Muscle of leg (tissue), 11 donors: Measurements from ENCODE around the gene MAP3K8. TPM values are rescaled to one million over a fixed set of nuclear protein-coding genes. Genes with fewer than 3 reads are reported as not detected.

Experiments used
- DNase-seq: peaks from one replicate; pipeline ENCODE4 v3.0.0; 2013
- H3K27ac ChIP-seq: one replicate; pipeline ENCODE4 v1.5.1; 2013; ENCODE audit warnings: mild to moderate bottlenecking, low read length, control low read depth
- H3K27me3 ChIP-seq: one replicate; pipeline ENCODE4 v1.6.1; 2013; ENCODE audit warnings: low read length; ENCODE audit not compliant: control insufficient read depth, insufficient read depth
- H3K36me3 ChIP-seq: one replicate; pipeline ENCODE4 v1.6.1; 2013; ENCODE audit warnings: low read length; ENCODE audit not compliant: control insufficient read depth, insufficient read depth
- H3K4me1 ChIP-seq: one replicate; pipeline ENCODE4 v1.6.1; 2013; ENCODE audit warnings: low read length; ENCODE audit not compliant: control insufficient read depth, insufficient read depth
- H3K4me3 ChIP-seq: one replicate; pipeline ENCODE4 v1.5.1; 2013; ENCODE audit warnings: low read length, control low read depth
- H3K9me3 ChIP-seq: replicated peaks from 2 replicates; pipeline ENCODE4 v1.6.1; 2013; ENCODE audit warnings: low read depth, low read length; ENCODE audit not compliant: control insufficient read depth
- WGBS: methylation state at CpG from one replicate; pipeline ENCODE4 v1.1.5; 2013; ENCODE audit warnings: missing lambda C conversion rate; ENCODE audit not compliant: insufficient coverage; 5-methylcytosine and 5-hydroxymethylcytosine counted together
- polyA plus RNA-seq, 8 donors: library from polyadenylated mRNA; unstranded; fragments of 120-200 nt; gene quantifications; one replicate each; pipeline versions ENCODE4 v1.2.1 to v1.2.3, GENCODE V29; 2013; ENCODE audit warnings: inconsistent platforms in 1 of 8, low replicate concordance in 1 of 8; ENCODE audit not compliant: insufficient read length in 8 of 8, insufficient read depth in 1 of 8
- total RNA-seq: library from RNA; stranded (reverse); fragments of 120-200 nt; gene quantifications from one replicate; pipeline ENCODE4 v1.2.4, GENCODE V29; 2013

MAP3K8 gene
- total and polyA plus RNA-seq, 9 donors: 2.0 to 5.0 (median 3.5) TPM

DNA sequence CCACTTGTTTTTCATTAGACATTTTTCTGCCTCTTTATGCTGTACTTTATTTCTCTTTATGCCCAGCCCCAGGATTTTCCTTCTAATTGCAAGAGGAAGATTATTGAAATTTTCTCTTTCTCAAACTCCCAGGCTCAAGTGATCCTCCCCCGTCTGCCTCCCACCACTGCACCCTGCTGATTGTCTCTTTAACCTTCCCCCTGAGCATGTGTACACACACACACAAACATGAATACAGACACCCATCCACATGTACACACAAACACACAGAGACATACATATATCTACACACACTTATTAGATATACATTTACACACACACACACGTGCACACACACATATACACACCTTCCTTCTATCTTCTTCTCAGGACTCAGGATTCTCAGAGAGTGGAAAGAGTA lies 37.3 kb upstream of the MAP3K8 start:
- Histone ChIP-seq H3K27me3 (peaks cover 7% of the 10 kb centered on the region), H3K9me3 (no peaks in the 10 kb centered on the region), H3K4me1 (peaks cover 14% of the 10 kb centered on the region), H3K4me3 (no peak overlapping the region), H3K27ac (no peak overlapping the region), H3K36me3 (no peaks in the 10 kb centered on the region)
- no peak for DNase-seq
- WGBS: no CpG with 5 or more reads among the region's 2 CpGs

DNA sequence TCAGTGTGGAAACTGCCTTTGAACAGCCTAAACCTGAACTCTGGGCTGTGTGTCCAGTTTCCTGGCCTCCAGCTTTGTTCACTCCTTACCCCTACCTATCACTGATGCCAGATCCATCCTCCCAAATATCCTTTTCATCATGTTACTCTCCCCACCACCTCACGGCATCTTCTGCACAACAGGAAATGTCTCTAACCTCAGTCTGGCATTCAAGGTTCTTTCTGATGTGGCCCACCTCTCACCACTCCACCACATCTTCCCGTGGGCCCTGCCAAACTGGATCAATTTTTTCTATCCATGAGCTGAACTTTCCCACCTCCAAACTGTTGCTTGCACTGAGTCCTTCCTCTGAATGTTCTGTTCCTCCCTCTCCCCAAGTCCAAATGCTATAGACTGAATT lies 35.8 kb upstream of the MAP3K8 start:
- Histone ChIP-seq H3K9me3 (no peaks in the 10 kb centered on the region), H3K36me3 (no peaks in the 10 kb centered on the region), H3K4me3 (no peak overlapping the region), H3K4me1 (peaks cover 9% of the 10 kb centered on the region), H3K27me3 (no peaks in the 10 kb centered on the region), H3K27ac (no peak overlapping the region)
- WGBS: 47% methylated on average over 2 of the region's 2 CpGs
- no peak for DNase-seq

DNA sequence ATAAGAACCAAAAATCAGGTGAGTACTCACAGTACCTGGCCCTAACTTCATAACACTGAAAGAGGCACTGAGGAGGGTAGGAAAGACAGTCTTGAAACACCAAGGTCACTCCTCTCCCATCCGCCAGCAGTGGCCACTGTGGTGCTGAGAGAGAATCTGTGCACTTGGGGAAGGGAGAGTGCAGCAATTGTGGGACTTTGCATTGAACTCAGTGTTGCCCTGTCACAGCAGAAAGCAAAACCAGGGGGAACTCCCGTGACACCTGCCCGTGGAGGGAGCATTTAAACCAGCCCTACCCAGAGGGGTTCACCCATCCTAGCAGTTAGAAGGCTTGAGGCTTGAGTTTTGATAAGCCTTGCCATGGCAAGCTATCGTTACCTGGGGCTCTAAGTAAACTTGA lies 35.2 kb upstream of the MAP3K8 start:
- Histone ChIP-seq H3K4me1 (peaks cover 9% of the 10 kb centered on the region), H3K4me3 (no peak overlapping the region), H3K27ac (no peak overlapping the region), H3K36me3 (no peaks in the 10 kb centered on the region), H3K27me3 (no peaks in the 10 kb centered on the region), H3K9me3 (no peaks in the 10 kb centered on the region)
- no peak for DNase-seq
- WGBS: 100% methylated on average over 1 of the region's 4 CpGs

DNA sequence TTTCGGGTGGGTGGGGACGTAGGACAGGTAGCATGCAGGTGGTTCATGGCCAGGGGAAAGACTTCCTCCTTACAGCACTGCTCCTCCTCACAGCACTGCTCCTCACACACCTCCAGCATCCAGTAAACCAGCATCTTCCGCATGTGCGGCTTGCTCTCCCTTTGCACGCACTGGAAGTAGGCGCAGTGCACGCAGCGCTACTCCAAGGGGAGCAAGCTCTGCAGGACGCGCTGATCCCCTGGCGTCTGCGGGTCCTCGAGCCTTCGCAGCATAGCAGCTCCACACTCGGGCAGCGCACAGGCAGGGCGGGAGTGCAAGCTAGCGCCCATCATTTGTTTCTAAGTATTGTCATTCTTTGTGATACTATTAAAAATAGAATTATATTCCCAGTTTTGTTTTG lies 30.5 kb upstream of the MAP3K8 start:
- H3K9me3 ChIP-seq: peaks cover 4% of the 10 kb centered on the region
- no peaks in the 10 kb centered on the region for H3K36me3 ChIP-seq
- H3K4me3 ChIP-seq: no peak overlapping the region
- no peak overlapping the region for H3K27ac ChIP-seq
- H3K27me3 ChIP-seq: no peaks in the 10 kb centered on the region
- 98% methylated on average over 11 of the region's 18 CpGs for WGBS
- DNase-seq: no peak
- H3K4me1 ChIP-seq: no peaks in the 10 kb centered on the region

DNA sequence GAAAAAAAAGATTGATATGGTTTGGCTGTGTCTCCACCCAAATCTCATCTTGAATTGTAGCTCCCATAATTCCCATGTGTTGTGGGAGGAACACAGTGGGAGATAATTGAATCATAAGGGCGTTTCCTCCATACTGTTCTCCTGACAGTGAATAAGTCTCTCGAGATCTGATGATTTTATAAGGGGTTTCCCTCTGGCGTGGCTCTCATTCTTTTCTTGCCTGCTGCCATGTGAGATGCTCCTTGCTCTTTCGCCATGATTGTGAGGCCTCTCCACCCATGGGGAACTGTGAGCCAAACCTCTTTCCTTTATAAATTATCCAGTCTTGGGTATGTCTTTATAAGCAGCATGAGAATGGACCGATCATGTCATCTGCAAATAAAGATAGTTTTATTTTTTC lies 29.4 kb upstream of the MAP3K8 start:
- DNase-seq: no peak
- H3K4me3 ChIP-seq: no peak overlapping the region
- no peaks in the 10 kb centered on the region for H3K4me1 ChIP-seq
- peaks cover 4% of the 10 kb centered on the region for H3K9me3 ChIP-seq
- 83% methylated on average over 1 of the region's 5 CpGs for WGBS
- no peaks in the 10 kb centered on the region for H3K36me3 ChIP-seq
- no peaks in the 10 kb centered on the region for H3K27me3 ChIP-seq
- no peak overlapping the region for H3K27ac ChIP-seq

DNA sequence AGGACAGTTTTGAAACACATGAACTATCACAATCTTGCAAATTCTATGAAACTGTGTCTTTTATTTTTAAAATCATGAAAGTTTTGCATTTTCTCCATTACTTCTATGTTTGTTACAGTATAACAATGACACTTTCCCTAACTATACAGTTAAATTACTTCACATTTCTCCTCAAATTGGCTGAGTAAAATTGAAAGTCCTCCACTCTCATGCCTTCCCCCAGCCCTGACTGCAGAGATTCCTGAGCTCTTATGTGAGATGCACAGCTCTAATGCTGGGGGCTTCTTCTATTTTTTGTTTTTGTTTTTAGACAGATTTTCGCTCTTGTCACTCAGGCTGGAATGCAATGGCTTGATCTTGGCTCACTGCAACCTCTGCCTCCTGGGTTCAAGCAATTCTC lies 22.7 kb upstream of the MAP3K8 start:
- H3K27ac ChIP-seq: no peak overlapping the region
- H3K36me3 ChIP-seq: no peaks in the 10 kb centered on the region
- H3K27me3 ChIP-seq: no peaks in the 10 kb centered on the region
- no peaks in the 10 kb centered on the region for H3K4me1 ChIP-seq
- DNase-seq: no peak
- H3K9me3 ChIP-seq: no peaks in the 10 kb centered on the region
- H3K4me3 ChIP-seq: no peak overlapping the region
- no CpG with 5 or more reads among the region's 1 CpG for WGBS

DNA sequence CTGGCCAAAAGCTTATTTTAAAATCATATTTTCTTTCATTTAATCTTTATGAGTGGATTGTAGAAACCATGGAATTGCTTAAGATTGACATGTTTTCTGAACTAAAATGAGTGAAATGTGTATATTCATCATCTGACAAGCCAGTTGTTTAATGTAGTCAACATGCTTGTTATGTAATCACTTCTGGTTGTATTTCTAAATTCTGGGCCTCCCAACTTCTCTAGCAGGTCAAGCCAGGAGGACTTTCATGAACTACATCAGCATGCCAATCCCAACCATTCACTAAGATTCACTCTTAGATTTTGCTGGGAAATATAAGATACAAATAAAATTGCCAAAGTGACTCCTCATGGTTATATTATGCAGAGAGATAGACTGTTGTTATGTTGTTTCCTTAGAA lies 21.1 kb upstream of the MAP3K8 start:
- Histone ChIP-seq H3K4me1 (no peaks in the 10 kb centered on the region), H3K9me3 (no peaks in the 10 kb centered on the region), H3K27me3 (no peaks in the 10 kb centered on the region), H3K27ac (no peak overlapping the region), H3K36me3 (no peaks in the 10 kb centered on the region), H3K4me3 (no peak overlapping the region)
- DNase-seq: no peak

DNA sequence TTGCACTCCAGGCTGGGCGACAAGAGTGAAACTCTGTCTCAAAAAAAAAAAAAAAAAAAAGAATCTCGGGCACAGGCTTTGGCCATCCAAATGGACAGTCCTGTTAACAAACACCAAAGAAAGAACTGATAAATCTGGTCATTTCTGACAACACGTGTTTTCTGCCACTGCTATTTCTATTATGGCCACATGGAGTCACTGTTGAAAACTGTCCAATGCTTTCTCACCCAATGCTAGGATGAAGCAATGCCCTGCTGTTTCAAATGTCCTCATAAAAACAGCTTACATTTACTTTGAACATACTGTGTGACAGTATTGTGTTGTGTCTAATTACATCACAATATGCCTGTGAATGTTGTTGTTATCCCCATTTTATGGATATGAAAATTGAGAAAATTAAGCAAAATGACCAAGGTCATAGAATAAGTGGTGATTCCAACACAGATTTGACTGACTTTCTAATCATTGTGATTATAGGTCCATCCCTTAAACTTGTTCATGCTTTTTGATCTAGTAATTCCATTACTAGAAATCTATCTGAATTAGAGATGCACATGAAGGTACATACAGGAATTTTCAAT lies 19.9 kb upstream of the MAP3K8 start:
- Histone ChIP-seq H3K27me3 (no peaks in the 10 kb centered on the region), H3K4me3 (no peak overlapping the region), H3K36me3 (no peaks in the 10 kb centered on the region), H3K4me1 (no peaks in the 10 kb centered on the region), H3K27ac (no peak overlapping the region), H3K9me3 (no peaks in the 10 kb centered on the region)
- 42% methylated on average over 2 of the region's 3 CpGs for WGBS
- DNase-seq: peak; percentile 81

DNA sequence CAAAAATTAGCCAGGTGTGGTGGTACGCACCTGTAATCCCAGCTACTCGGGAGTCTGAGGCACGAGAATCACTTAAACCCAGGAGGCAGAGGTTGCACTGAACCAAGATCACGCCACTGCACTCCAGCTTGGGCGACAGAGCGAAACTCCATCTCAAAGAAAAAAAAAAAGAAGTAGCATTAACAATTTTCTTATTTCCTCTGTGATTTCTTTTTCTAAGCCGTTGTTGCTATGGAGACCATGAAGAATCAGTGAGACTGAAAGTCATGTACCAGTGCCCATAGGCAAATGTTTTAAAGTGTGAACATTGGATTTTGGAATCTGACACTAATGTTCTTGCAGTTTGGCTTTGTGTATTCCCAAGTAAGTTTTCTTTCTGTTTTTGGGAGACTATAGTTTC lies 18.4 kb upstream of the MAP3K8 start:
- Histone ChIP-seq H3K4me3 (no peak overlapping the region), H3K4me1 (no peaks in the 10 kb centered on the region), H3K9me3 (no peaks in the 10 kb centered on the region), H3K36me3 (no peaks in the 10 kb centered on the region), H3K27ac (no peak overlapping the region), H3K27me3 (no peaks in the 10 kb centered on the region)
- DNase-seq: peak; percentile 54
- 90% methylated on average over 4 of the region's 7 CpGs for WGBS

DNA sequence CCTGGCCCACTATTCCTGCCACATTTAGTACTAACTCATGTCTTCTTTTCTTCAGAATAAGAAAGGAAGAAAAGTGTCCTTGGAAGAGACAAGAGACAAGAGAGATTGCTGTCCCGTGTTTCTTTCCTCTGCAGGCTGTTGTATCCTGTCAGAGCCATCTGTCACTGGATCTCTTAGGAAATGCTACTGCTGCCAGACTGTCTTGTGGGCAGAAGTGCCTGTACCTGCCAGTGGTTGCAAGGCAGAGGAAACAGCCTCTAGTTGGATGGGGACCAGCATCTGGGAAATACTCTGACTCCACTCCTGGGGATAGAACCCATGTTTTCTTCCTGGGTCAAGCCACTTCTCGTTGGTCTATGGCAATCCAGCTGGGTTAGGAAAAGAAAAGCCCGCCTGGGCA lies 16.7 kb upstream of the MAP3K8 start:
- no peak for DNase-seq

DNA sequence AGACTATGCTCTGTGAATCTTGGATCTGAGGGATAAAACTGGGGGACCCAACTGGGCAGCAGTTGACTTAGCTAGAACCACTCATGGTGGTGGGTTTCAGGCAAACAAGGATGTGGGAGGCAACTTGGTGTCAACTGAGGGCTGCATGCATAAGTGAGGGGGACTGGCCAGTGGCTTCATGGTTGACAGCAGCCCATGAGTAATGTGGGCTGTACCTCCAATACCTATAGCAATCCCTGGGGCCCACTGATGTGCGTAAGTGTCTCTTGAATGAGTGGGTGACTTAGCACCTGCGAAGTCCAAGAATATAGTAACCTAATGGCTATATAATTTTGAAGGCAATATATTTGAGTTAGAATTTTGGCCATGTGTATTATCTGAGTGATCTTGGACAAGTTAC lies 13.7 kb upstream of the MAP3K8 start:
- H3K4me1 ChIP-seq: peaks cover 11% of the 10 kb centered on the region
- no CpG with 5 or more reads among the region's 2 CpGs for WGBS

More for the DNA sequence above, 16.7 kb upstream of the MAP3K8 start:
- Histone ChIP-seq H3K9me3 (no peaks in the 10 kb centered on the region), H3K4me1 (no peaks in the 10 kb centered on the region), H3K27me3 (no peaks in the 10 kb centered on the region), H3K4me3 (no peak overlapping the region), H3K27ac (no peak overlapping the region), H3K36me3 (no peaks in the 10 kb centered on the region)
- WGBS: 78% methylated on average over 1 of the region's 3 CpGs

More for the DNA sequence above, 13.7 kb upstream of the MAP3K8 start:
- H3K27me3 ChIP-seq: no peaks in the 10 kb centered on the region
- DNase-seq: no peak
- no peaks in the 10 kb centered on the region for H3K36me3 ChIP-seq
- no peak overlapping the region for H3K27ac ChIP-seq
- no peaks in the 10 kb centered on the region for H3K9me3 ChIP-seq
- no peak overlapping the region for H3K4me3 ChIP-seq
